DND-41 (cell line): ENCODE measurements around the gene NKAIN2.

ENCODE experiments used
- ATAC-seq: fragments of 200-7000 bp; cut with Tn5 transposase; 3 replicates; pipeline ENCODE4 v1.9.1; 2021; ENCODE audit warnings: low read depth; ENCODE audit not compliant: insufficient read depth
- DNase-seq: peaks from one replicate; pipeline ENCODE4 v3.0.0-alpha.2; 2020
- H2AFZ ChIP-seq: 2 replicates; pipeline ENCODE4 v1.6.0; 2012; ENCODE audit warnings: low read depth, low read length
- H3K27ac ChIP-seq: 2 replicates; pipeline ENCODE4 v1.5.1; 2012; ENCODE audit warnings: low read length, inconsistent platforms
- H3K27me3 ChIP-seq: fragments of 200-600 bp; sonication (generic); 2 replicates; pipeline ENCODE4 v1.6.0; 2012; ENCODE audit warnings: low read length, mild to moderate bottlenecking, inconsistent platforms; ENCODE audit not compliant: insufficient read depth, poor library complexity
- H3K36me3 ChIP-seq: 2 replicates; pipeline ENCODE4 v1.5.1; 2012; ENCODE audit warnings: low read length, inconsistent platforms; ENCODE audit not compliant: insufficient read depth
- H3K4me1 ChIP-seq: 2 replicates; pipeline ENCODE4 v1.5.1; 2012; ENCODE audit warnings: mild to moderate bottlenecking, low read length; ENCODE audit not compliant: insufficient read depth
- H3K4me2 ChIP-seq: 2 replicates; pipeline ENCODE4 v1.6.0; 2012; ENCODE audit warnings: mild to moderate bottlenecking, moderate library complexity, low read length, inconsistent platforms; ENCODE audit not compliant: insufficient read depth
- H3K4me3 ChIP-seq, 2 experiments: fragments of 200-600 bp in 1 of 2; shearing (Covaris generic) in 1 of 2; 2 replicates each; pipeline ENCODE4 v1.5.1; 2012 to 2016; ENCODE audit warnings: inconsistent platforms in 2 of 2, low read length in 2 of 2, mild to moderate bottlenecking in 2 of 2, low read depth in 1 of 2, moderate library complexity in 1 of 2
- H3K79me2 ChIP-seq: 2 replicates; pipeline ENCODE4 v1.6.0; 2012; ENCODE audit warnings: low read length, inconsistent platforms; ENCODE audit not compliant: insufficient read depth
- H3K9ac ChIP-seq: 2 replicates; pipeline ENCODE4 v1.6.0; 2012; ENCODE audit warnings: low read depth, mild to moderate bottlenecking, inconsistent platforms, low read length, moderate library complexity
- H3K9me3 ChIP-seq: 2 replicates; pipeline ENCODE4 v1.5.1; 2012; ENCODE audit warnings: low read length, moderate library complexity, mild to moderate bottlenecking, inconsistent platforms; ENCODE audit not compliant: insufficient read depth, severe bottlenecking
- H4K20me1 ChIP-seq: 2 replicates; pipeline ENCODE4 v1.6.0; 2012; ENCODE audit warnings: low read length; ENCODE audit not compliant: insufficient read depth
- EZH2 ChIP-seq: IDR thresholded peaks from 3 replicates; pipeline ENCODE4 v1.6.1; 2012; ENCODE audit warnings: borderline replicate concordance, low read depth, mild to moderate bottlenecking, moderate library complexity, low read length, inconsistent platforms; ENCODE audit not compliant: severe bottlenecking
- TF ChIP-seq, protein P1 (sequence below): IDR thresholded peaks from 2 replicates; pipeline ENCODE4 v1.5.1; 2012; ENCODE audit warnings: borderline replicate concordance, low read length, moderate library complexity, mild to moderate bottlenecking; ENCODE audit not compliant: poor library complexity, severe bottlenecking; ENCODE audit errors: extremely low read depth

Gene NKAIN2

DNA sequence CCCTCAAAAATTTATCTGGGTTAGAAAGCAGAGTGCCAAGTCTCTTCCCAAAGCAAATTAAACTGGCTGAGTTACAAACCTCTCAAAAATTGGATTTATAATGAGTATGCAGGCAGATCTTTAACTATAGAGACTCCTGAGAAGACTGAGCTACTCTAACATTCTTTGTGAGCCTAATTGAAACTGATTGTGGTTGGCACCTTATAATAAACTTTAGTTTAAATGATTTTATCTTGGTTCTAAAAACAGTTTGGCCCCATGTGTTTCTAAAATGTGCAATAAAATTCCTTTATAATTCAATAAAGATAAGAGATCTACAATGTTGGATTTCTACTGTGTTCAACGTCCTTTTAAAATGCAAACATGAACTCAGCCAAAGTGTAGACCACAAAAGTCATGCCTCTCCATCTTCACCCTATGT, 678.4 kb downstream of the NKAIN2 start:
- H3K9me3 ChIP-seq: no peaks in the 10 kb centered on the region
- H4K20me1 ChIP-seq: no peaks in the 10 kb centered on the region
- H3K4me1 ChIP-seq: no peaks in the 10 kb centered on the region
- no peak overlapping the region for H3K9ac ChIP-seq
- no peaks in the 10 kb centered on the region for H3K79me2 ChIP-seq
- ATAC-seq (no peak), DNase-seq (no peak)
- H2AFZ ChIP-seq: no peak overlapping the region
- no peaks in the 10 kb centered on the region for H3K36me3 ChIP-seq
- TF ChIP-seq EZH2: no peak
- TF ChIP-seq, protein P1, sequence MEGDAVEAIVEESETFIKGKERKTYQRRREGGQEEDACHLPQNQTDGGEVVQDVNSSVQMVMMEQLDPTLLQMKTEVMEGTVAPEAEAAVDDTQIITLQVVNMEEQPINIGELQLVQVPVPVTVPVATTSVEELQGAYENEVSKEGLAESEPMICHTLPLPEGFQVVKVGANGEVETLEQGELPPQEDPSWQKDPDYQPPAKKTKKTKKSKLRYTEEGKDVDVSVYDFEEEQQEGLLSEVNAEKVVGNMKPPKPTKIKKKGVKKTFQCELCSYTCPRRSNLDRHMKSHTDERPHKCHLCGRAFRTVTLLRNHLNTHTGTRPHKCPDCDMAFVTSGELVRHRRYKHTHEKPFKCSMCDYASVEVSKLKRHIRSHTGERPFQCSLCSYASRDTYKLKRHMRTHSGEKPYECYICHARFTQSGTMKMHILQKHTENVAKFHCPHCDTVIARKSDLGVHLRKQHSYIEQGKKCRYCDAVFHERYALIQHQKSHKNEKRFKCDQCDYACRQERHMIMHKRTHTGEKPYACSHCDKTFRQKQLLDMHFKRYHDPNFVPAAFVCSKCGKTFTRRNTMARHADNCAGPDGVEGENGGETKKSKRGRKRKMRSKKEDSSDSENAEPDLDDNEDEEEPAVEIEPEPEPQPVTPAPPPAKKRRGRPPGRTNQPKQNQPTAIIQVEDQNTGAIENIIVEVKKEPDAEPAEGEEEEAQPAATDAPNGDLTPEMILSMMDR: no peak
- no peak overlapping the region for H3K4me2 ChIP-seq
- no peak overlapping the region for H3K27ac ChIP-seq
- no peaks in the 10 kb centered on the region for H3K27me3 ChIP-seq
- H3K4me3 ChIP-seq: no peak overlapping the region

- H2AFZ ChIP-seq: no peak overlapping the region
- no peak overlapping the region for H3K27ac ChIP-seq
- H3K4me3 ChIP-seq: no peak overlapping the region
- no peak overlapping the region for H3K9ac ChIP-seq
- no peaks in the 10 kb centered on the region for H3K36me3 ChIP-seq
- no peaks in the 10 kb centered on the region for H3K27me3 ChIP-seq
- no peak for DNase-seq
- H3K9me3 ChIP-seq: no peaks in the 10 kb centered on the region
- H4K20me1 ChIP-seq: no peaks in the 10 kb centered on the region
- ATAC-seq: no peak
- no peak overlapping the region for H3K4me2 ChIP-seq
- H3K4me1 ChIP-seq: no peaks in the 10 kb centered on the region
- no peaks in the 10 kb centered on the region for H3K79me2 ChIP-seq
- TF ChIP-seq EZH2: no peak
- TF ChIP-seq, protein P1: no peak
Observed at GRCh38 chr6:124487623-124488431, 684.2 kb downstream of the NKAIN2 start.

DNA sequence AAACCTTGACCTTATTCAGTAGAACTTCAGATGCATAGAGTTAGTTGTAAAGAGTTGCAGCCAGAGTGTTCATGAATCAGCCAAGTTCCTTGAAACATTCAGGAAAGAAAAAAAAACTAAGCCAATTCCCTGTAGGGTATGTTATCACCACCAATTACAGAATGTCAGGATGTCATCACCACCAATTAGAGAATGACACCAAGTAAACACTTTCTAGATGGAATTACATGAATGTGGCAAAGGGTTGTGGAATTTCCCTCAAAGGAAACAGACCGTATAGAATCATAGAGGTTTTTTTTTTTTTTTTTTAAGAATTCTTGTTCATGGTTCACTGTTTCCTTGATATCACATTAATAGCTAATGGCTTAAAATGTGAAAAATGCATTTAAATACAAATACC, 686.5 kb downstream of the NKAIN2 start:
- no peak for ATAC-seq
- no peak overlapping the region for H3K9ac ChIP-seq
- H4K20me1 ChIP-seq: no peaks in the 10 kb centered on the region
- H2AFZ ChIP-seq: no peak overlapping the region
- no peaks in the 10 kb centered on the region for H3K79me2 ChIP-seq
- H3K9me3 ChIP-seq: no peaks in the 10 kb centered on the region
- no peak overlapping the region for H3K4me2 ChIP-seq
- no peaks in the 10 kb centered on the region for H3K27me3 ChIP-seq
- H3K4me1 ChIP-seq: no peaks in the 10 kb centered on the region
- no peak for DNase-seq
- H3K27ac ChIP-seq: no peak overlapping the region
- TF ChIP-seq, protein P1: no peak
- no peaks in the 10 kb centered on the region for H3K36me3 ChIP-seq
- H3K4me3 ChIP-seq: no peak overlapping the region
